IPS-NIHi7 (cell line): ENCODE measurements around the gene LIPH.
"Not testable (repeated sequence)": the region's sequence is repeated elsewhere in the genome, so short reads cannot be mapped to it uniquely, and the experiment has no call there.

ENCODE experiments used
- DNase-seq: peaks from one replicate; pipeline ENCODE4 v3.0.0; 2012; ENCODE audit warnings: mixed read lengths; ENCODE audit errors: extremely low spot score

Gene LIPH

GRCh38 chr3:185488465-185488864, 63.9 kb downstream of the LIPH start:
- no peak for DNase-seq

- DNase-seq = no peak
These were observed 66.0 kb downstream of the LIPH start for GRCh38 chr3:185486394-185486793.

GRCh38 chr3:185484296-185484695, 68.1 kb downstream of the LIPH start:
- no peak for DNase-seq

GRCh38 chr3:185479373-185479945, 72.9 kb downstream of the LIPH start:
- no peak for DNase-seq

GRCh38 chr3:185477316-185477715, 75.1 kb downstream of the LIPH start:
- DNase-seq = no peak

GRCh38 chr3:185474922-185475321, 77.5 kb downstream of the LIPH start:
- not testable (repeated sequence) for DNase-seq

- no peak for DNase-seq
These were observed 79.0 kb downstream of the LIPH start for GRCh38 chr3:185473290-185473815.

- peak; percentile 70 for DNase-seq
These were observed 82.1 kb downstream of the LIPH start for GRCh38 chr3:185470323-185470722.

- no peak for DNase-seq
These were observed 82.8 kb downstream of the LIPH start for GRCh38 chr3:185469542-185469941.

GRCh38 chr3:185466123-185466522, 86.3 kb downstream of the LIPH start:
- not testable (repeated sequence) for DNase-seq

GRCh38 chr3:185465471-185465870, 86.9 kb downstream of the LIPH start:
- no peak for DNase-seq

- DNase-seq = peak; percentile 38
These were observed 91.6 kb downstream of the LIPH start for GRCh38 chr3:185460719-185461350.

GRCh38 chr3:185460309-185460708, 92.1 kb downstream of the LIPH start:
- DNase-seq = no peak

- DNase-seq = no peak
These were observed 95.0 kb downstream of the LIPH start for GRCh38 chr3:185457376-185457775.
